ENCODE measurements around the gene NFATC3. TPM values are rescaled to one million over a fixed set of nuclear protein-coding genes. Genes with fewer than 3 reads are reported as not detected.

The NFATC3 gene
- total RNA-seq, 1 donor from 2014 or later, result 17.4 TPM

- peak; percentile 55 for DNase-seq (ENCODE audit: low read depth)
Measured at GRCh38 chr16:68072038-68072695, 13.0 kb upstream of the NFATC3 start.

- DNase-seq (ENCODE audit: low read depth), result no peak
Measured at GRCh38 chr16:68073902-68074760, 11.0 kb upstream of the NFATC3 start.

- DNase-seq (ENCODE audit: low read depth), result no peak
Measured at GRCh38 chr16:68074850-68075555, 10.2 kb upstream of the NFATC3 start.

GRCh38 chr16:68075980-68076379, 9.2 kb upstream of the NFATC3 start:
- DNase-seq (ENCODE audit: low read depth), result no peak

- DNase-seq (ENCODE audit: low read depth), result no peak
Measured at GRCh38 chr16:68076560-68076959, 8.6 kb upstream of the NFATC3 start.

GRCh38 chr16:68077866-68078700, 7.1 kb upstream of the NFATC3 start:
- DNase-seq (ENCODE audit: low read depth), result no peak

GRCh38 chr16:68078701-68079375, 6.3 kb upstream of the NFATC3 start:
- DNase-seq (ENCODE audit: low read depth), result no peak

GRCh38 chr16:68079376-68079625, 5.9 kb upstream of the NFATC3 start:
- no peak for DNase-seq (ENCODE audit: low read depth)

- no peak for DNase-seq (ENCODE audit: low read depth)
Measured at GRCh38 chr16:68079626-68080344, 5.4 kb upstream of the NFATC3 start.

GRCh38 chr16:68081861-68082628, 3.1 kb upstream of the NFATC3 start:
- no peak for DNase-seq (ENCODE audit: low read depth)

GRCh38 chr16:68082629-68083238, 2.4 kb upstream of the NFATC3 start:
- no peak for DNase-seq (ENCODE audit: low read depth)

- no peak for DNase-seq (ENCODE audit: low read depth)
Measured at GRCh38 chr16:68083239-68083781, 1.9 kb upstream of the NFATC3 start.

GRCh38 chr16:68083861-68084503, 1.2 kb upstream of the NFATC3 start:
- DNase-seq (ENCODE audit: low read depth), result no peak

- no peak for DNase-seq (ENCODE audit: low read depth)
Measured at GRCh38 chr16:68084504-68085258, 489 bp upstream of the NFATC3 start.

- peak; percentile 76 for DNase-seq (ENCODE audit: low read depth)
Measured at GRCh38 chr16:68086336-68086841, 1.2 kb downstream of the NFATC3 start.

- no peak for DNase-seq (ENCODE audit: low read depth)
Measured at GRCh38 chr16:68086860-68087268, 1.7 kb downstream of the NFATC3 start.

GRCh38 chr16:68087688-68088087, 2.5 kb downstream of the NFATC3 start:
- DNase-seq (ENCODE audit: low read depth), result no peak
